Spleen (tissue), 11 donors: Measurements from ENCODE around the gene LRCH4. TPM values are rescaled to one million over a fixed set of nuclear protein-coding genes. Genes with fewer than 3 reads are reported as not detected.

Source experiments
- DNase-seq: peaks from one replicate; pipeline ENCODE4 v3.0.0-alpha.2; 2020
- H3K27ac ChIP-seq, 8 donors: fragments of 200-600 bp; sonication (generic) in 7 of 8; 1 replicate in 4 of 8; 2 replicates in 4 of 8; pipeline versions ENCODE4 v1.5.0 to v1.8.0; 2016 to 2021; ENCODE audit warnings: inconsistent platforms in 4 of 8, mild to moderate bottlenecking in 4 of 8, moderate library complexity in 1 of 8
- H3K27me3 ChIP-seq, 7 donors: fragments of 200-600 bp; sonication (generic) in 6 of 7; replicated peaks in 1 of 7; 1 replicate in 4 of 7; 2 replicates in 3 of 7; pipeline versions ENCODE4 v1.5.0 to v1.8.0; 2016 to 2021; ENCODE audit warnings: inconsistent platforms in 3 of 7, mild to moderate bottlenecking in 1 of 7
- H3K36me3 ChIP-seq, 6 donors: fragments of 200-600 bp; sonication (generic) in 5 of 6; 1 replicate in 4 of 6; 2 replicates in 2 of 6; pipeline versions ENCODE4 v1.5.0 to v1.8.0; 2016 to 2021; ENCODE audit warnings: inconsistent platforms in 2 of 6
- H3K4me1 ChIP-seq, 6 donors: fragments of 200-600 bp; sonication (generic) in 5 of 6; 1 replicate in 3 of 6; 2 replicates in 3 of 6; pipeline versions ENCODE4 v1.5.0 to v1.8.0; 2016 to 2021; ENCODE audit warnings: inconsistent platforms in 3 of 6
- H3K4me3 ChIP-seq, 8 donors: fragments of 200-600 bp; sonication (generic) in 7 of 8; 1 replicate in 4 of 8; 2 replicates in 4 of 8; pipeline versions ENCODE4 v1.5.0 to v1.8.0; 2016 to 2021; ENCODE audit warnings: inconsistent platforms in 4 of 8, mild to moderate bottlenecking in 4 of 8, moderate library complexity in 2 of 8
- H3K9me3 ChIP-seq, 8 donors: fragments of 200-600 bp; sonication (generic) in 7 of 8; 1 replicate in 4 of 8; 2 replicates in 4 of 8; pipeline versions ENCODE4 v1.5.0 to v1.8.0; 2016 to 2021; ENCODE audit warnings: inconsistent platforms in 4 of 8
- CTCF ChIP-seq, 11 experiments: fragments of 200-600 bp in 7 of 11; fragments of 450-650 bp in 4 of 11; sonication (generic) in 4 of 11; IDR thresholded peaks in 8 of 11; conservative IDR thresholded peaks in 3 of 11; 1 replicate in 7 of 11; 2 replicates in 4 of 11; pipeline versions ENCODE4 v1.4.0 to v1.8.0; 2016 to 2021; ENCODE audit warnings: antibody characterized with exemption in 11 of 11, inconsistent platforms in 4 of 11, mild to moderate bottlenecking in 1 of 11
- POLR2A ChIP-seq, 3 donors: fragments of 450-650 bp; IDR thresholded peaks; one replicate each; pipeline ENCODE4 v1.5.1; 2017; ENCODE audit warnings: antibody characterized with exemption in 3 of 3, mild to moderate bottlenecking in 1 of 3
- POLR2AphosphoS5 ChIP-seq, 3 donors: sonication (generic); formaldehyde crosslinking; IDR thresholded peaks; one replicate each; pipeline ENCODE4 v1.5.1; 2017; ENCODE audit warnings: antibody characterized with exemption in 3 of 3
- WGBS, 5 donors: extraction: QIAGEN DNeasy Blood & Tissue Kit in 3 of 5; methylation state at CpG; one replicate each; pipeline versions ENCODE4 v1.1.5 to v1.1.7; 2013 to 2018; 5-methylcytosine and 5-hydroxymethylcytosine counted together
- intact Hi-C: fragments of 100-400 bp; cut with DNase I; formaldehyde crosslinking; loops from one replicate; pipeline ENCODE4 v1.15.0; 2023; ENCODE audit warnings: low total_unique reads
- polyA plus RNA-seq, 3 donors: library from polyadenylated mRNA; stranded (reverse); fragments of 200-250 nt; gene quantifications; one replicate each; pipeline ENCODE4 v1.2.1, GENCODE V29; 2013
- total RNA-seq, 7 donors: library from RNA; depleted of rRNA in 3 of 7; stranded (reverse); fragments of >200 nt in 3 of 7; fragmentation: NEBNext Ultra II Directional in 4 of 7; extraction: Animal tissue kit (Norgen Biotek cat#: 25700) in 4 of 7; gene quantifications; one replicate each; pipeline versions ENCODE4 v1.1.0 to v1.2.1, GENCODE V29; 2016 to 2021
- donor health status: healthy with polysubstance abuse.
- donor health status: DM: no; HTN: no; CAD: no; lungs with moderate emphysema.
- donor health status: DM: no; HTN: no; CAD: no.
- donor health status: Bipolar disorder and iron deficiency.
- donor health status: healthy.
- donor health status: DM: no; HTN: no; CAD: no.
- donor health status: DM: yes; HTN: yes; CAD: no.

LRCH4 gene
- total and polyA plus RNA-seq, 10 donors, result 145 to 333 (median 197) TPM

GRCh38 chr7:100582041-100582579, 3.8 kb downstream of the LRCH4 start:
- H3K27ac ChIP-seq, result peak overlapping the region; percentile 91 to 100 (median 98)
- no peaks in the 10 kb centered on the region for H3K27me3 ChIP-seq
- TF ChIP-seq POLR2A (IDR thresholded peaks at IDR 0.05) (no peak), CTCF (IDR thresholded peaks at IDR 0.05 in 8 of 11, conservative IDR thresholded peaks at IDR 0.05 in 3 of 11) (no peak), POLR2AphosphoS5 (IDR thresholded peaks at IDR 0.05) (peak in 1 of 3 donors; percentile 32)
- 88 to 95% (median 90%) methylated on average over 11 to 20 of the region's 20 CpGs for WGBS, 5 donors
- DNase-seq, result peak; percentile 76
- intact Hi-C loops, result no loop called here
- H3K4me3 ChIP-seq, result peak overlapping the region in 2 of 8 donors; percentile 74 to 88
- no peaks in the 10 kb centered on the region for H3K9me3 ChIP-seq
- H3K36me3 ChIP-seq, result peaks cover 20 to 61% (median 49%) of the 10 kb centered on the region in 6 donors
- H3K4me1 ChIP-seq, result peaks cover 16 to 59% (median 47%) of the 10 kb centered on the region in 6 donors

GRCh38 chr7:100580466-100581283, 5.3 kb downstream of the LRCH4 start:
- TF ChIP-seq POLR2AphosphoS5 (IDR thresholded peaks at IDR 0.05), result peak; percentile 22 to 46 (median 28)
- no peak for TF ChIP-seq POLR2A (IDR thresholded peaks at IDR 0.05)
- TF ChIP-seq CTCF (IDR thresholded peaks at IDR 0.05 in 8 of 11, conservative IDR thresholded peaks at IDR 0.05 in 3 of 11), result no peak
- 87 to 94% (median 88%) methylated on average over 11 of the region's 11 CpGs for WGBS, 5 donors
- Histone ChIP-seq H3K36me3 (peaks cover 20 to 75% (median 64%) of the 10 kb centered on the region in 6 donors), H3K4me1 (peaks cover 14 to 52% (median 43%) of the 10 kb centered on the region in 6 donors), H3K27me3 (no peaks in the 10 kb centered on the region), H3K27ac (peak overlapping the region in 2 of 8 donors; percentile 98 to 100), H3K9me3 (no peaks in the 10 kb centered on the region), H3K4me3 (no peak overlapping the region)
- intact Hi-C loops, result no loop called here
- DNase-seq, result no peak

GRCh38 chr7:100578246-100579183, 7.4 kb downstream of the LRCH4 start:
- peaks cover 20 to 96% (median 84%) of the 10 kb centered on the region in 6 donors for H3K36me3 ChIP-seq
- H3K27me3 ChIP-seq, result no peaks in the 10 kb centered on the region
- intact Hi-C loops, result no loop called here
- H3K27ac ChIP-seq, result no peak overlapping the region
- DNase-seq, result no peak
- no peak for TF ChIP-seq CTCF (IDR thresholded peaks at IDR 0.05 in 8 of 11, conservative IDR thresholded peaks at IDR 0.05 in 3 of 11)
- TF ChIP-seq POLR2AphosphoS5 (IDR thresholded peaks at IDR 0.05), result peak in 2 of 3 donors; percentile 24 to 54
- no peak overlapping the region for H3K4me3 ChIP-seq
- H3K9me3 ChIP-seq, result no peaks in the 10 kb centered on the region
- H3K4me1 ChIP-seq, result peaks cover 14 to 35% (median 25%) of the 10 kb centered on the region in 6 donors
- 95 to 98% (median 95%) methylated on average over 21 to 28 of the region's 28 CpGs for WGBS, 5 donors
